D341Med (cell line): Measurements from ENCODE around the gene SCN4B.
"Not testable (repeated sequence)": the region's sequence is repeated elsewhere in the genome, so short reads cannot be mapped to it uniquely, and the experiment has no call there.

Source experiments
- DNase-seq: peaks from one replicate; pipeline ENCODE4 v3.0.0; 2012; ENCODE audit warnings: low spot score

Gene SCN4B, protein sequence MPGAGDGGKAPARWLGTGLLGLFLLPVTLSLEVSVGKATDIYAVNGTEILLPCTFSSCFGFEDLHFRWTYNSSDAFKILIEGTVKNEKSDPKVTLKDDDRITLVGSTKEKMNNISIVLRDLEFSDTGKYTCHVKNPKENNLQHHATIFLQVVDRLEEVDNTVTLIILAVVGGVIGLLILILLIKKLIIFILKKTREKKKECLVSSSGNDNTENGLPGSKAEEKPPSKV

GRCh38 chr11:118152552-118153471 is at the start of gene SCN4B:
TSS of gene SCN4B (minus strand) at chr11:118152823. CDS start at chr11:118152673, 150 bp downstream.
- peak; percentile 86 for DNase-seq

DNA sequence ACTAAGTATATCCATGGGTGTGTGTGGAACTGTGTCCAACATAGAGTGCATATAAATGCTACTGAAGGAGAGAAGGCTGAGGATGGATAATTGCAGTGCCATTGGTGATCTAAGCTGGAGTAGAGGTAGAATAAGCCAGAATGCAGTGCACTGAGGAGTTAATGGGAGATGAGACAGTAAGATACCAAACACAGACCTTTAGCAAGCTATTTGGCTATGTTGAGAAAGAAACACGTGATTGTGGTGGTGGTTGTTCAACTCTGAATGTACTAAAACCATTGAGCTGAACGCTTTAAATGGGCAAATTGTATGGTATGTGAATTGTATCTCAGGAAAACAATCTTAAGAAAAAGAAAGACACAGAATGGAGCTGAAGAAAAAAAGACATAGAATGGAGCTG is 49.3 kb upstream of the SCN4B start:
- DNase-seq, result no peak

DNA sequence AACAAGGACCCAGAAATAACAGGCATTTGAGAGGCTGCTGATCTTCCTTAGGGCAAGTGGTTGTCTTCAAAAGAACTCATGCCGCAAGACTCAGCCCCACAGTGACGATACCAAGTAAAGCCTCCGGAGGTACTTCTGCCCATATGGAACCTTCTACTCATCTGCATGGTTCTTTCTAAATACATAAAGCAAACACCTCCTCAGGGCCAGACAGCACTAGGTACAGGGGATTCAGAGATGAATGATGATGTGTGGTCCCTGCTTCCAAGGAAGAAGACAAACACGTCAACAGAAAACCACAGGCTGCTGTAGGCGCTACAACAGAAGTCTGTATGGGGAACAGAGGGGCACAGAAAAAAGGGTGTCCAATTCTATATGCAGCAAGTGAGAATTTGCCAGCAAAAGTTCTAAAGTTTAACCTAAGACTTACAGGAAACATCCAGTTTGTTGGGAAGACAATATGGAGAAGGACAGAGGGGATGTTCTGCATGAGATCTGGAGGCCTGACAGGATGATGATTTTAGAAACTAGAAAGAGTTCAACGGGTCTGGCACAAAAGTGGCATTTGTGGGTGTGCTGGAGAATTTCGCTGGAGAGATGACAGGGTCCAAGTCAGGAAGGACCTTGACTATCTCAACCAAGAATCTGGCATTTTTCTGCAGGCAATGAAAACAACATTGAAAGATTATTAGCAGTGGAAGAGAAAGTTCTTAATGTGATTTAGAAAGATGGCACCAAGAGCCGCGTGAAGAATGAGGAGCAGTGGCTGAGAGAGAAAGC is 48.5 kb upstream of the SCN4B start:
- no peak for DNase-seq

GRCh38 chr11:118200497-118200896 is 47.9 kb upstream of the SCN4B start:
- DNase-seq, result no peak

- no peak for DNase-seq
These were observed 46.5 kb upstream of the SCN4B start for GRCh38 chr11:118199135-118199534.

DNA sequence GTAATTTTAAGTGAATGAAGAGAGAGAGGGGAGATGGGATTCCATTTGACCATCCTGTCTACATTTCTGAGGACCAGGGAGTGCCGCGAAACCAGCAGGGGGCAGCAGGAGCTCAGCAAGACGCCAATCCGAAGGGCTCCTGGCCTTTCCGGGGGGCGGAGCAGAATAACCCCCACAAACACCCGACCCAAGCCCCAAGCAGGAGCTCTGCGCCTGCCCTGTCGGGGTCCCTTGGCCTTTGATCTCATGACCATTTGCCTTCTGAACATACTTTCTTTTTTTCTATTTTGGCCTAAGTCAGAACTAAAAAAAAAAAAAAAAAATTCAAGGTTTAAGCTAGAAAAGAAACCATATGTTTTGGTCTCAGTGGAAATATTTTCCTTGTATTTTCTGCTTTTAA is 45.7 kb upstream of the SCN4B start:
- peak; percentile 84 for DNase-seq

- DNase-seq, result no peak
These were observed 42.4 kb upstream of the SCN4B start for GRCh38 chr11:118194835-118195627.

GRCh38 chr11:118193910-118194566 is 41.4 kb upstream of the SCN4B start:
- no peak for DNase-seq

DNA sequence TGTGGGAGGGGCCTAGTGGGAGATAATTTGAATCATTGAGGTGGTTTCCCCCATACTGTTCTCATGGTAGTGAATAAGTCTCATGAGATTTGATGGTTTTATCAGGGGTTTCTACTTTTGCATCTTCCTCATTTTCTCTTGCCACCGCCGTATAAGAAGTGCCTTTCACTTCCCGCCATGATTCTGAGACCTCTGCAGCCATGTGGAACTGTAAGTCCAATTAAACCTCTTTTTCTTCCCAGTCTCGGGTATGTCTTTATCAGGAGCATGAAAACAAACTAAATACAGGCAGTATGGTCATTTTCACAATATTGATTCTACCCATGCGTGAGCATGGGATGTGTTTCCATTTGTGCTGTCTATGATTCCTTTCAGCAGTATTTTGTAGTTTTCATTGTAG is 40.2 kb upstream of the SCN4B start:
- not testable (repeated sequence) for DNase-seq

DNA sequence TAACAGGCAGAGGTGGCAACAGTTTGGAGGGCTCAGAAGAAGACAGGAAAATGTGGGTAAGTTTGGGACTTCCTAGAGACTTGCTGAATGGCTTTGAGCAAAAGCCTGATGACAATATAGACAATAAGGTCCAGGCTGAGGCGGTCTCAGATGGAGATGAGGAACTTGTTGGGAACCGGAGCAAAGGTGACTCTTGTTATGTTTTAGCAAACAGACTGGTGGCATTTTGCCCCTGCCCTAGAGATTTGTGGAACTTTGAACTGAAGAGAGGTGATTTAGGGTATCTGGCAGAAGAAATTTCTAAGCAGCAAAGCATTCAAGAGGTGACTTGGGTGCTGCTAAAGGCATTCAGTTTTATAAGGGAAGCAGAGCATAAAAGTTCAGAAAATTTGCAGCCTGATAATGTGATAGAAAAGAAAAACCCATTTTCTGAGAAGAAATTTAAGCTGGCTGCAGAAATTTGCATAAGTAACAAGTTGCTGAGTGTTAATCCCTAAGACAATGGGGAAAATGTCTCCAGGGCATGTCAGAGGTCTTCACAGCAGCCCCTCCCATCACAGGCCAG is 38.4 kb upstream of the SCN4B start:
- DNase-seq, result not testable (repeated sequence)

DNA sequence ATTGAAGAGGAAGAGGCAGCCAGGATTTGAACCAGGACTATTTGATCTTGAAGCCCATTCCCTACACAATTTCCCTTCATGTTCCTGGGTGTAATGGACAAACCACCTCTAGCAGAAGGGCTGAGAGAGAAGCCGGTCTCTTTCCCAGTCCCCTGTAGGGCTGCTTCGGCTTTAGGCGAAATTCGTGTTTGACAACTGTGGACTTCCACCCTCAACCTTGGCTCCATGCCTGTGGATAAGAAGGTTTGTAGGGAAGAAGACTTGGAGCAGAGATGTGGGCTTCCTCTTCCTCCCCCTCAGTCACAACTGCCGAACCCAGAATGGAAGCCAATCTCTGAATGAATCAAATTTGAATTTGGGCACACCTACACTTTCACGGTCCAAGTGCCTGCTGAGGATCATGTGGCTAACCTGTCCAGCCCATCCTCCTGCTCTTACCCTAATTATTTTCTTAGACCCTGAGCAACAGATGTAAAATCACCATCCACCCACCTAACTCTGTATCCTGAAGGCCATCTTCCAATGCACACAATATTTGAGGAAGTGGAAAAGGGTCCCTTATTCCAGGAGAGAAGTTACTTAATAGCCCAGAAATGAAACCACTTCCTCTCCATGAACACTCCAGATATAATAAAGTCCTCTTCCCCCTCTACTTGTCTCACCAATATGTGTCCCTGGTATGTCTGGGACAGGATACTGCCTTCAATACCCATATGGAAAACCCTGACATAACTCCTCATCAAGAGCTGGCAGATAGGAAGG is 33.9 kb upstream of the SCN4B start:
- no peak for DNase-seq

GRCh38 chr11:118184784-118185579 is 32.4 kb upstream of the SCN4B start:
- DNase-seq, result no peak

DNA sequence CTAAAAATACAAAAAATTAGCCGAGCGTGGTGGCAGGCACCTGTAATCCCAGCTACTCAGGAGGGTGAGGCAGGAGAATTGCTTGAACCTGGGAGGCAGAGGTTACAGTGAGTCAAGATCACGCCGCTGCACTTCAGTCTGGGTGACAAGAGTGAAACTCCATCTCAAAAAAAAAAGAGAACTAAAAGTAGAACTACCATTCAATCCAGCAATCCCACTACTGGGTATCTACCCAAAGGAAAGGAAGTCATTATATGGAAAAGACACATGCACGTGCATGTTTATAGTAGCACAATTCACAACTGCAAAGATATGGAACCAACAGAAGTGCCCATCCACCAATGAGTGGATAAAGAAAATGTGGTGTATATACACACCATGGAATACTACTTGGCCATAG is 31.1 kb upstream of the SCN4B start:
- not testable (repeated sequence) for DNase-seq

GRCh38 chr11:118180300-118180703 is 27.7 kb upstream of the SCN4B start:
- DNase-seq, result peak; percentile 56

- no peak for DNase-seq
These were observed 24.1 kb upstream of the SCN4B start for GRCh38 chr11:118176778-118177134.

GRCh38 chr11:118175993-118176777 is 23.6 kb upstream of the SCN4B start, which contains the start of gene SCN2B:
TSS of gene SCN2B (minus strand) at chr11:118176639. CDS start at chr11:118176431, 208 bp downstream.
- no peak for DNase-seq

DNA sequence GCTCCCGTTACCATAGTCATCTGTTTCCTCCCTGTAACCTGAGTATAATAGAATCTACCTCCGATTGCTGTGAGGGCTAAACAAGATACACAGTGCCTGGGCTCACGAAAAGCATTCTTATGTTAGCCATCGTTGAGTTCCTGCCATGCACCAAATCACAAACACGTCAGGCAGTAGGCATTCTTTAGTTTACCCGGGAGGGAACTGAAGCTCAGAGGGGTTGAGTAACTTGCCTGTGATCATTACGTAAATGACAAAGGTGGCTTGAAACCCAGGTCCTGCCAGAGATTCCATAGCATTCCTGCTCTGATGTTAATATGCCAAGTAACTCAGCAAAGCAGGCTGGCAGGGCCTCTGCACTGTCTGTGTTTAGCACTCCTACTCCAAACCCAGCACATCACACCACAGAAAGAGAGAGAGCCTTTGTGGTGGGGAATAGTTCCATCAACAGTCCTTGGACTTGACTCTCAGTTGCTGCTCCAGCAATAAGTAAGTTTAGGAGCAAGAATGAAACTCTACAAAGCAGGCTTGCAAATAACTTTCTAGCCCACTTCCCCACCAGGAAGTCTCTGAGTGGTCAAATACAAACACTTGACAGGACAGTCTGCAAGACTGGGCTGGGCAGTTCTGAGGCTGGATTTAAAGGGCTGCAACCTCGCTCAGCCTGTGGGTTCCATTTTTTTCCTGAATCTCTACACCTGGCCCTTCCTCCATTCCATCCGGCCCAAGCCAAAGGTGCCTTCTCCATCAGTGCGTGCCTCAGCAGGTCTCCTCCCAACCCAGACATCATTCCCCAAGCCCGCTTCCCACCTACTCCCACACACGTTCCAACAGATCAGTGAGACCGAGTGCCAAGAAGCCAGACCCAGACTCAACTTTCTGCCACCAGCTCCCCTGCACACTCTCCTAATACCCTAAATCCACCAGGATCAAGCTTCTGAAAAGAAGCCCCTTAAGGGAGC is 22.7 kb upstream of the SCN4B start:
- no peak for DNase-seq
